NCI-H526 treated with DMSO at 0.1 percent for 48 hours (cell line): ENCODE data around the gene TRIM34.
"Not testable (repeated sequence)": the region's sequence is repeated elsewhere in the genome, so short reads cannot be mapped to it uniquely, and the experiment has no call there.

ENCODE experiments used
- DNase-seq: peaks from one replicate; lab custom pipeline; 2025; lab: John Stamatoyannopoulos, UW

TRIM34 gene

GRCh38 chr11:5620651-5621521 lies 3.9 kb upstream of the TRIM34 start:
- DNase-seq = no peak

GRCh38 chr11:5621580-5621979 lies 3.2 kb upstream of the TRIM34 start:
- no peak for DNase-seq

- no peak for DNase-seq
These were observed 2.0 kb upstream of the TRIM34 start for GRCh38 chr11:5622802-5623201.

DNA sequence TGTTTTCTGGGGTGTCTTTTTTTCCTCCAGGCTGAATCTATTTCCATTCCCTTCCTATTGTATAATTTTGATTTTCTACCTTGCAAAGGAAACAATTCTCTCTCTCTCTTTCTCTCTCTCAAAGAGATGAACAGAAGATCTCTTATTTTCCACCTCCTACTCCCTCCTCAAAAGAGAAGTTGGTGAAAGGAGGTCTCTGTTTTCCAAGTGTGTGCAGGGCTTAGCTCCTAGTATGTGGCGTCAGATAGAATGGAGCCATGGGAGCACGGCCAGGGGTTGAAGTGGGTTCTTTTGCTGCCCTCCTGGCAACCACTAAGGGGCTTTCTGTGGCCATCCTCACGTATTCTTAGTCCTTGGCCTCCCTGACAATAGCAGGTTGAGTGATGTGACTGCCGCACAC lies 480 bp downstream of the TRIM34 start:
- DNase-seq = no peak

GRCh38 chr11:5626196-5626595 lies 1.4 kb downstream of the TRIM34 start:
- DNase-seq = no peak

- DNase-seq = no peak
These were observed 6.6 kb downstream of the TRIM34 start for GRCh38 chr11:5631417-5631816.

- no peak for DNase-seq
These were observed 7.3 kb downstream of the TRIM34 start for GRCh38 chr11:5631969-5632635.

GRCh38 chr11:5639953-5640352 lies 15.2 kb downstream of the TRIM34 start:
- DNase-seq = no peak

- DNase-seq = no peak
These were observed 18.8 kb downstream of the TRIM34 start for GRCh38 chr11:5643585-5643984.

DNA sequence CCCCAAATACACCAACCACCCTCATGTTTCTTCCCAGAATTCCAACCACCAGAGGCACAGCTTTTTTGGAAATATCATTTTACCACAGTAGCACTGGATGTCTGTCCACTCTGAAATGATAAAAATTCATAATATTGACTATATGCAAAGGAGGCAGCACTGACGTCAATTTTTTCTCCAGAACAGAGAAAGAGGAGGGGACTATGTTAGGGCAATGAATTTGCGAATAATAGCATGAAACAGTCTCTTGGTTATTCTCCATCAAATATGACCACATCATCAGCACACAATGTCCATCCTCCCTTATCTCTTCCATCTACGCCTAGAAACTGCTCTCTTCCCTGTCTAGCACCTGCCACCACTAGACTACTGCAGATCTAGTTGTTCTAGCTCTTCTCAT lies 21.3 kb downstream of the TRIM34 start:
- no peak for DNase-seq

DNA sequence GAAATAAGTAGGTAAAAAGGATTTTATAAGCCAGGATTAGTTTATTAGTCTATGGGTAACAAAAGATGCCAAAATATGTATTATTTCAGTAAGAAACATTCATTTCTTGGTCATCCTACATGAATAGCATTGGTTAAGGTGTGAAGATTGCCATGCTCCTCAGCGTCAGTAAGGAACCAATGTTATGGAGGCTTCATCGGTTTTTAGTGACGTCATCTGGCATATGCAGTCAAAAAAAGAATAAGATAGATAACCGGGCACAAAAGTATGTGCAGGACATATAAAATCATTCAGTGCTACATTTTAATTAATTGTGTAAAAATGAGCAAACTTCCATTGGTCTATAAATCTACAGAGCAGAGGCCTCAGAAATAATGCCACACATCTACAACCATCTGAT lies 30.7 kb downstream of the TRIM34 start:
- DNase-seq = no peak

- DNase-seq = not testable (repeated sequence)
These were observed 32.2 kb downstream of the TRIM34 start for GRCh38 chr11:5656956-5657355.

GRCh38 chr11:5658318-5658717 lies 33.5 kb downstream of the TRIM34 start:
- no peak for DNase-seq

DNA sequence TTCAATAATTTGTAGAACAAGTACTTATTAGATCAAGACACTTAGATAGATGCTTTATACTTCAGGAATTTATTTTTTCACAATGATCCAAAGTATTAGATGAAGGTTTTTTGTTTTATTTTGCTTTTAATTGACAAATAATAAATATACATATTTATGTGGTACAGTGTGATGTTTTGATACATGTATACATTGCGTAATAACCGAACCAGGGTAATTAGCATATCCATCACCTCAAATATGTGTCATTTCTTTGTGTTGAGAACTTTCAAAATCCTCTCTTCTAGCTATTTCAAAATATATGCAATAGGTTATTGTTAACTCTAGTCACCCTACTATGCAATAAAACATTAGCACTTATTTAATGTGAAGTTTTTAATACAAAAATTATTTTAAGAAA lies 38.7 kb downstream of the TRIM34 start:
- no peak for DNase-seq

DNA sequence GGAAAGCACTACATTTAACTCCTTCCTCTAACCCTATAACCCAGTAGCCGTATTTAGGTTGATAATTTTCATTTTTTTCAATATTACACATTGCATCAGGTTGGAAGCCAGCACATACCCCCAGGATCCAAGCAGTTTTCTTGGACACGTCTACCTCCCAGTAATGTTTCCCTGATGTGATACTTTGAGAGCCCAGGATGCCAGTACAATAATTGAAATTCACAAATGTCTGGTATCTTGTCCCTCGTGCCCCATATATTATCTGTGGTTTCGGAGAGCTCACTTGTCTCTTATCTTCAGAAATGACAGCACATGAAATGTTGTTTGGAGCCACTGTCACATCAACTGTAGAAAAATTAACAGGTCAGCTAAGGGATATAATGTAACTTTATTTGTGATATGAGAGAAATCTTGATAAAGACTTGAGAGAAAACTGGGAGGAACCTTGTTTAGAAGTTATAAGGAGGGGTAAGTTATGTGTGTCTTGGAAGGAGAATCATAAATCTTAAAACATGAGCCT lies 40.3 kb downstream of the TRIM34 start:
- no peak for DNase-seq

DNA sequence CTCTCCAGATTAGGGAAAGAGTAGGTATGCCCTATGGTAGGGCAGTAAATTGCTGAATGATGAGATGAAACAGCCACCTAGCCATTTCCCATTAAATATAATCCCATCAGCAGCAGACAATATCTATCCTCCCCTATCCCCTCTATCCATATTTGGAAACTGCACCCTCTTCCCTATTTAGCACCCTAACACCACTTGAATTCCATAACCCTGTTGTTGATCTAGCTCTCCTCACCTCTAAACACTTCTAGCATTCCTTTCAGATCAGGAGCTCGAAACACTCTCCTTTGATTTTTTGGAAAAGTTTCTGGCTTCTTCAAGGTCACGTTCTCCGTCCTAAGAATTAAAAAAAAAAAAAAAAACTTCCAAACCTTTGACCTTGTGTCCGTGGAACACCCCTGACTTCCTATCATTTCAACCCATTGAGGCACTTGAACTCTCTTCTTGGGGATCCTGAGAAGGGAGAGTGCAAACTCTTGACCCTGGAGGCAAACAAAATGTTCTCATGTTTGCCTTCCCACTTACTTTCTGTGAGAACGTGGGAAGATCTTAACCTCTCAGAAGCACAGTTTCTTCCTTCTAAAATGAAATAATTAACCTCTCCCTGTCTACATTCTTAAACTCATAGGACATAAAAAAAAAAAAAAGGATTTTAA lies 41.1 kb downstream of the TRIM34 start:
- no peak for DNase-seq

DNA sequence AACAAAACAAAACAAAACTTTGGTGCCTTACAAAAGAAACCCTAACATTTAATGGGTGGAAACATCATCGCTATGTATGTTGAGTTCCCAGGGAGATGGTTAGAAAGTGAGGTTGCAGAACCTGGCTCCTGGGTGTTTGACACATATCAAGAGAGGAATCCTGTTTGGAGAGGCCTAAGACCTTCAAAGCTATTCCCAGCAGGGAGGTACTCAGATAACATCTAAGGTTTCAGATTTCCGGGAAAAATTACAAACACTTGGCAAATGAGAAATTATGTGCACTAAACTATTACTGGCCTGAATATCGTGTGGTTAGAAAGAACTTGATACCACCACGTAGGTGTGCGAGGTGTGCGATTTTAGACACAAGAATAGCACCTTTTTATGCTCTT lies 41.6 kb downstream of the TRIM34 start:
- no peak for DNase-seq

- no peak for DNase-seq
These were observed 47.0 kb downstream of the TRIM34 start for GRCh38 chr11:5671831-5672230.

DNA sequence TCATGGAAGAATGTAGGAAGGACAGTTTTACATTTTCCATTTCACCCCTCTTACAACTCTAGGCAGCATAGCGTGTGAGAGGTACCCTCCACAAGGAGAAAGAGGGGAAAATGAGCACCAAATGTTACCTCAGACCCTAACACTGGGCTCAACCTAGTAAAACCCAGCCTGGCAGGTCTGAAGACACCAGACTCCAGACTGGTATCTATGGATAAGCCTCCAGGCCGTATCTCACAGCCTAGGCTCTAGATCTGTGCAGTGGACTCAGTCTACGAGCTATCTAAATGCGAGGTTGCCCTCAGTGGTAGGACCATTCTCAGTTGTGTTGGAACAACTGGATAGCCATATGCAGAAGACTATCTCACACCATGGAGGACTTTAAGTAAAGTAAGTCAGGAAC lies 49.6 kb downstream of the TRIM34 start:
- no peak for DNase-seq

DNA sequence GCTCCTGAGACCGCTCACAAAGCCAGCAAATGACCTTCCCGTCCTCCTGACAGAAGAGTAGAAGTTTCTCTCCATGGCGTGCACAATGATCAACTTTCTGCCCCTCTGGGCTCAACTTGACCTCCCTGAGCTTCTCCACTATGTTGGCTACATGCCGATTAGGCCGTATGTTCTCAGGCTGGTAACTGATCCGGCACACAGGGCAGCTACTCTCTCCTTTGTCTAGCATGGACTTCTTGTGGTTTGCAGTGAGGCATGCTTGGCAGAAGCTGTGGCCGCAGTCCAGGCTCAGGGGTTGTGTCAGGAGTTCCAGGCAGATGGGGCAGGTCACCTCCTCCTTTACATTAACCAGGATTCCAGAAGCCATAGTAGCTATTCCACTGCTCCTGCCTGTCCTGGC lies 55.0 kb downstream of the TRIM34 start:
- DNase-seq = no peak

DNA sequence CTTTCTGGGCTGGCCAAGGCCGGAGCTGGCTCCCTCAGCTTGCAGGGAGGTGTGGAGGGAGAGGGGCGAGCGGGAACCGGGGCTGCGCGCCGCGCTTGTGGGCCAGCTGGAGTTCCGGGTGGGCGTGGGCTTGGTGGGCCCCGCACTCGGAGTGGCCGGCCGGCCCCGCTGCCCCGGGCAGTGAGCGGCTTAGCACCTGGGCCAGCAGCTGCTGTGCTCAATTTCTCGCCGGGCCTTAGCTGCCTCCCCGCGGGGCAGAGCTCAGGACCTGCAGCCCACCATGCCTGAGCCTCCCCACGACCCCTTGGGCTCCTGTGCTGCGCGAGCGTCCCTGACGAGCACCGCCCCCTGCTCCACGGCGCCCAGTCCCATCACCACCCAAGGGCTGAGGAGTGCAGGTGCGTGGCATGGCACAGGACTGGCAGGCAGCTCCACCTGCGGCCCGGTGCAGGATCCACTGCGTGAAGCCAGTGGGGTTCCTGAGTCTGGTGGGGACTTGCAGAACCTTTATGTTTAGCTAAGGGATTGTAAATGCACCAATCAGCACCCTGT lies 58.2 kb downstream of the TRIM34 start:
- DNase-seq = not testable (repeated sequence)

- DNase-seq = not testable (repeated sequence)
These were observed 58.8 kb downstream of the TRIM34 start for GRCh38 chr11:5683620-5684019.
